Measurements from ENCODE around the gene KRTAP4-9.
"Not testable (repeated sequence)": the region's sequence is repeated elsewhere in the genome, so short reads cannot be mapped to it uniquely, and the experiment has no call there.

Gene KRTAP4-9

DNA sequence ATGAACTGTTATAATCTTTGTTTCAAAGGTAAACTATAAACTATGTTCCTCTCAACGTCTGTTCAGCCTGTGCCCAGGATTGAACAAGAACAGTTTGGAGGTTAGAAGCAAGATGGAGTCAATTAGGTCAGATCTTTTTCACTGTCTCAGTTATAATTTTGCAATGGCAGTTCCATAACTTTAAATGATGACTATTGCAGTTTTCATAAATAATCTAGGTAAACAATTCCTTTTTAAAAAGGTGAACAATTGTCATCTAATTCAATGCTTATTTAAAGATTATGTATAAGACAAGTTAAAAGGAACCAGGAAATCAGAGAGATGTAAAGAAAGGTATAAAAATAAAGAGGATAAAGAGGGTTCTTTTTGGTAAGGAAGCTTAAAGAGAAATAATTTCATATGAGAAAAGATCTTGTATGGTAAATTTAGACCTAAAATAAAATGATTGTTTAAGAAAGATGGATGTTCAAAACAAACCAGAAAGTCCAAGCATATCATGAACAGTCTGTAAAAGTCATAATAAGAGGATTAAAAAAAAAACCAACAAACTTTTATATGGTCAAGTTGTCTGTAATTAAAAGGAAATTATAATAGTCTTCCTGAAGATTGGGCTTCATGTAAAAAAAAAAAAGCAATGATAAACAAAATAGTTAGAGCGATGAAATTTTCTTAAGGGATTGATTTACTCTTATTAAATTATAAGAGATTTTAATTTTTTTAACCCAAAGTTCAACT lies 6.1 kb downstream of the KRTAP4-9 start:
- no peak for DNase-seq (ENCODE audit: low spot score)
- ChIA-PET POLR2A (ENCODE audit: low non-redundant PET) (no interaction called here), CTCF (no interaction called here)
- TF ChIP-seq, protein P1, sequence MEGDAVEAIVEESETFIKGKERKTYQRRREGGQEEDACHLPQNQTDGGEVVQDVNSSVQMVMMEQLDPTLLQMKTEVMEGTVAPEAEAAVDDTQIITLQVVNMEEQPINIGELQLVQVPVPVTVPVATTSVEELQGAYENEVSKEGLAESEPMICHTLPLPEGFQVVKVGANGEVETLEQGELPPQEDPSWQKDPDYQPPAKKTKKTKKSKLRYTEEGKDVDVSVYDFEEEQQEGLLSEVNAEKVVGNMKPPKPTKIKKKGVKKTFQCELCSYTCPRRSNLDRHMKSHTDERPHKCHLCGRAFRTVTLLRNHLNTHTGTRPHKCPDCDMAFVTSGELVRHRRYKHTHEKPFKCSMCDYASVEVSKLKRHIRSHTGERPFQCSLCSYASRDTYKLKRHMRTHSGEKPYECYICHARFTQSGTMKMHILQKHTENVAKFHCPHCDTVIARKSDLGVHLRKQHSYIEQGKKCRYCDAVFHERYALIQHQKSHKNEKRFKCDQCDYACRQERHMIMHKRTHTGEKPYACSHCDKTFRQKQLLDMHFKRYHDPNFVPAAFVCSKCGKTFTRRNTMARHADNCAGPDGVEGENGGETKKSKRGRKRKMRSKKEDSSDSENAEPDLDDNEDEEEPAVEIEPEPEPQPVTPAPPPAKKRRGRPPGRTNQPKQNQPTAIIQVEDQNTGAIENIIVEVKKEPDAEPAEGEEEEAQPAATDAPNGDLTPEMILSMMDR (conservative IDR thresholded peaks at IDR 0.05; ENCODE audit: low read depth), result no peak
- H3K27ac ChIP-seq, result no peak overlapping the region

DNA sequence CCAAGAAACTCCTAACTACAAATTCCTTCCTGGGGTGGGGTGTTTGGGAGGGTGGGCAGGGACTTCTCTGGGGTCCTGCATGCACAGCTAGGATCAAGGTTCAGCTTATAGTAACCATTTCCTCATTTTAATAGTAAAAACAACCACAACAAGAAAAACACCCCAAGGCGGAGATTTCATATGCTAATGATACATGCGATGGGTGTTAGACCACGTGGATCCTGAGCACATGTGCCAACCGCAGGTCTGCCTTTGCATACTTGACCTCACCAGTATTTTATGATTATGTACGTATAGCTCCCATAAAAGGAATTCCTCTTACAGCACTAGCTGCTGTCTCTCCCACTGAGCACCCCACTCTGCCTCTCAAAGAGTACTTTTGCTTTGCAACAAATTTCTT lies 11.1 kb downstream of the KRTAP4-9 start:
- ChIA-PET CTCF (no interaction called here), POLR2A (ENCODE audit: low non-redundant PET) (no interaction called here)
- TF ChIP-seq, protein P1 (conservative IDR thresholded peaks at IDR 0.05; ENCODE audit: low read depth), result no peak
- no peak overlapping the region for H3K27ac ChIP-seq
- DNase-seq (ENCODE audit: low spot score), result no peak

DNA sequence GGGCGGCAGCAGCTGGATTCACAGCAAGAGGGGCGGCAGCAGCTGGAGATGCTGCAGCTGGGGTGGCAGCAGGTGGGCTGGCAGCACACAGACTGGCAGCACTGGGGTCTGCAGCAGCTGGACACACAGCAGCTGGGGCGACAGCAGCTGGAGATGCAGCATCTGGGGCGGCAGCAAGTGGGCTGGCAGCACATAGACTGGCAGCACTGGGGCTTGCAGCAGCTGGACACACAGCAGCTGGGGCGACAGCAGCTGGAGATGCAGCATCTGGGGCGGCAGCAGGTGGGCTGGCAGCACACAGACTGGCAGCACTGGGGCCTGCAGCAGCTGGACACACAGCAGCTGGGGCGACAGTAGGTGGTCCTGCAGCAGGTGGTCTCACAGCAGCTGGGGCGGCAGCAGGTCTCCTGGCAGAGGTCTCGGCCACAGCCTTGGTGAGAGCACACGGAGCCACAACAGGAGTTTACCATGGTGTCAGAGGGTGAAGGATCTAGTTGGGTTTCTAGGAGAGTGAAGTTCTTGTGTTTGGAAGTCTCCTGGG lies 12.7 kb downstream of the KRTAP4-9 start, which contains the start of gene KRTAP4-11:
Gene KRTAP4-11, minus strand, starts transcription at position 528 of the 541 bp plus-strand sequence. Its CDS starts 58 bp downstream, at position 470.
- POLR2A ChIA-PET (ENCODE audit: low non-redundant PET); H3K27ac ChIP-seq; CTCF ChIA-PET; DNase-seq (ENCODE audit: low spot score): not testable (repeated sequence)

DNA sequence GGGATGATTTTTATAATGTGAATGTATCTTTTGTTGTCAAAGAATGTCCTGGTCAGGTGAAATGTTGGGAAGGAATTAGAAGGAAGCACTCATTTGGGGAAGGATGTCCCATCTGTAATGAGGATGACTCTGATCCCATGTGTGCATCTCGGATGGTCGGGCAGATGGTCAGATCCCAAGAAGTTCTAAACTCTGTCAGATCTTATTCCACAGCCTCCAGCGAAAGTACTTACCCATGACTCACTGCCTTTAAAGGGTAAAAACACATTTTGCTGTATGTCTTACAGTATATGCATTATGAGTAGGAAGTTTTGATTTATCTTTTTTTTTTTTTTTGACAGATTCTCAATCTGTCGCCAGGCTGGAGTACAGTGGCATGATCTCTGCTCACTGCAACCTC lies 13.5 kb downstream of the KRTAP4-9 start:
- ChIA-PET POLR2A (ENCODE audit: low non-redundant PET) (no interaction called here), CTCF (no interaction called here)
- no peak overlapping the region for H3K27ac ChIP-seq
- TF ChIP-seq, protein P1 (conservative IDR thresholded peaks at IDR 0.05; ENCODE audit: low read depth), result no peak
- DNase-seq (ENCODE audit: low spot score), result no peak

DNA sequence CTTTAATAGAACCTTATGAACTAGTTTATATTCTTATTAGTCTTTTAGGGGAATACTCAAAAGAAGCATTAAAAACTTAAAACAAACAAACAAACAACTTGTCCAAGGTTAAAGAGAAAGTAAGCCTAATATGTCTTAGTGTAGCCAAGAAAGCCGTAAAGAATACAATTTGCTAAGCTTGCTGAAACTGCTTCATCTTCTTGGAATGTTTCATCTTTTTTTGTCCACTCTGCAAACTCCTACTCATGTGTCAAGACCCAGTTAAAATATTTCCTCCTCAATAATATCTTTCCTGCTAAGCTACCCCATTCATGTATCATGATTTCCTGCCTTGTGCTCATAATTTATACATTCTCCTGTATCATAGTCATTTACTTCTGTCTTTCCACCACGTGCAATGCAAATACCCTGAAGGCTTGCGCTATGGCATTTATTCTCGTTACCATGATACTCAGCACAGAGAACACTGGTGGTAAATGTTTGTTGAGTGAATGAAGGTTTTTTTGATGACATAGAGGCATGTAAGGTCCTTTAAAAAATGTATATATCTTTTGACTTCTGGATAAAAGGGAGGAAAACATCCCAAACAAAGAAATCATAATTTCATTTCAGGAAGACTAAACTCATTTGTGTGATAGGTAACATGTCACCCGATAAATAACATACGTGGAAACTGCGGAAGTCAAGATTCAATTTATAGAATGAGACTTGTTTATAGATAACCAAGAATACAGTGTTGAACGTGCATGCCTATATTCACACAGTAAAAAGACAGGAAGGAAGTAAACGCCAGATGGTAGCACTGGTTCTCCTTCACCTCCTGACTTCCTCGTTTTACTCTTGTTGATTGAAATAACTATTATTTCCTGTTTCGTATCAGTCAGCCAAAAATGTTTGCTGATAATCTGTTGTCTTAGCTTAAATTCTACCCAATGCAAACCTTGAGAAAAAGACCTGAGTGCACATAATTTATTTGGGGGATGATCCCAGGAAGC lies 14.8 kb downstream of the KRTAP4-9 start:
- POLR2A ChIA-PET (ENCODE audit: low non-redundant PET); DNase-seq (ENCODE audit: low spot score); H3K27ac ChIP-seq: not testable (repeated sequence)
- CTCF ChIA-PET, result interaction anchor here (0.7 kb wide), 1 partner anchor 82 kb away, joined by 3 read pairs; no protein-coding TSS in a partner anchor

DNA sequence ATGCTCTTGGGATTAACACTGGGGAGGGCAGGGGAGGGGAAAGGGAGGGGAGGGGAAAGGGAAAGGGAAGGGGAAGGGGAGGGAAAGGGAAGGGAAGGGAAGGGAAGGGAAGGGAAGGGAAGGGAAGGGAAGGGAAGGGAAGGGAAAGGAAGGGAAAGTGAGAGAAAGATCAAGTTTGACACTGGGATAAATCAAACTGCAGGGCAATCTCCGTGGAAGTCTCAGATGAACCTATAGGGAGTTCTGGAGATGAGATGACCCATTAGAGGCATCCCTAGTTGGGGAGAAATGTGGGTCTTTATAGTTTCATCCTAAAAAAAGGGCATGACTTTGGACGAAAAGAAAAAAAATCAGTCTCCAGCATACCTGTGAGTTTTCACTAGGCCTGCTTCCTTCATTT lies 16.6 kb downstream of the KRTAP4-9 start:
- CTCF ChIA-PET, result no interaction called here
- H3K27ac ChIP-seq, result no peak overlapping the region
- no peak for DNase-seq (ENCODE audit: low spot score)
- TF ChIP-seq, protein P1 (conservative IDR thresholded peaks at IDR 0.05; ENCODE audit: low read depth), result no peak
- POLR2A ChIA-PET (ENCODE audit: low non-redundant PET), result no interaction called here

DNA sequence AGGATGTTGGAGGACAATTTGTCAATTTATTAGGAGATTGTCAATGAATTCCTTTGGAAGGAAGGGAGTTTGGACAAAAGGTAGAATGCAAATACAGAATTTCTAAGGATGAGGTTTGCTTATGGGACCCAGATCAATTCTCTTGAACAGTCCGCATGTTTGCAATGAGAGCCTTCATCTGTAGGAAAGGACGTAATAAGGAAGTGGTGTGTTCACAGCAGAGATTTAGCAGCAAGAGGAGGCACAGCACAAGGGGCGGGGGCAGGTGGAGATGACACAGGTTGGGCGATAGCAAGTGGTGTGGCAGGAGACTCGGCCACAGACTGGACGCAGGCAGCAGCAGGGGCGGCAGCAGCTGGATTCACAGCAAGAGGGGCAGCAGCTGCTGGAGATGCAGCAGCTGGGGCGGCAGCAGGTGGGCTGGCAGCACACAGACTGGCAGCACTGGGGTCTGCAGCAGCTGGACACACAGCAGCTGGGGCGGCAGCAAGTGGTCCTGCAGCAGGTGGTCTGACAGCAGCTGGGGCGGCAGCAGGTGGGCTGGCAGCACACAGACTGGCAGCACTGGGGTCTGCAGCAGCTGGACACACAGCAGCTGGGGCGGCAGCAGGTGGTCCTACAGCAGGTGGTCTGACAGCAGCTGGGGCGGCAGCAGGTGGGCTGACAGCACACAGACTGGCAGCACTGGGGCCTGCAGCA lies 18.3 kb downstream of the KRTAP4-9 start:
- DNase-seq (ENCODE audit: low spot score); CTCF ChIA-PET; H3K27ac ChIP-seq: not testable (repeated sequence)
- POLR2A ChIA-PET (ENCODE audit: low non-redundant PET), result interaction anchor here (0.6 kb wide), 1 partner anchor 30 kb away, joined by 3 read pairs; no protein-coding TSS in a partner anchor

DNA sequence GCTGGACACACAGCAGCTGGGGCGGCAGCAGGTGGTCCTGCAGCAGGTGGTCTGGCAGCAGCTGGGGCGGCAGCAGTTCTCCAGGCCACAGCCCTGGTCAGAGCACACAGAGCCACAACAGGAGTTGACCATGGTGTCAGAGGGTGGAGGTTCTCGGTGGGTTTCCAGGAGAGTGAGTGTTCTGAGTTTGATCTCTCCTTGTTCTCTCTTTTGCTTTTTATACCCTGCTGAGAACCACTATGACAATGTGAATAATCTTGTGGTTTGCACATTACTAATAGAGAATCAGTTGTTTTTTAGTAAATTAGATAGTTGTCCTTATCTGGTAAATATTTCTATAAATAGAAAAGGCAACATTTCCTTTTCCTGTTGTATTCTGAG lies 18.8 kb downstream of the KRTAP4-9 start, which contains the start of gene KRTAP4-12:
Gene KRTAP4-12, minus strand, starts transcription at position 192 of the 381 bp plus-strand sequence. Its CDS starts 60 bp downstream, at position 132.
- POLR2A ChIA-PET (ENCODE audit: low non-redundant PET), result interaction anchor here (0.6 kb wide), 1 partner anchor 31 kb away, joined by 3 read pairs; no protein-coding TSS in a partner anchor
- not testable (repeated sequence) for DNase-seq (ENCODE audit: low spot score); H3K27ac ChIP-seq
- CTCF ChIA-PET, result interaction anchor here (0.7 kb wide), 1 partner anchor 563 kb away, joined by 5 read pairs; no protein-coding TSS in a partner anchor

Measured in RWPE1 (cell line).